HG03378 (cell line): ENCODE measurements around the gene AKR7A3.
"Not testable (repeated sequence)": the region's sequence is repeated elsewhere in the genome, so short reads cannot be mapped to it uniquely, and the experiment has no call there.

Experiments
- ATAC-seq: cut with Tn5 transposase; IDR thresholded peaks from one replicate; pipeline ENCODE4 v1.9.1; 2021; ENCODE audit warnings: mild to moderate bottlenecking, moderate library complexity; ENCODE audit not compliant: unreplicated experiment

The AKR7A3 gene

DNA sequence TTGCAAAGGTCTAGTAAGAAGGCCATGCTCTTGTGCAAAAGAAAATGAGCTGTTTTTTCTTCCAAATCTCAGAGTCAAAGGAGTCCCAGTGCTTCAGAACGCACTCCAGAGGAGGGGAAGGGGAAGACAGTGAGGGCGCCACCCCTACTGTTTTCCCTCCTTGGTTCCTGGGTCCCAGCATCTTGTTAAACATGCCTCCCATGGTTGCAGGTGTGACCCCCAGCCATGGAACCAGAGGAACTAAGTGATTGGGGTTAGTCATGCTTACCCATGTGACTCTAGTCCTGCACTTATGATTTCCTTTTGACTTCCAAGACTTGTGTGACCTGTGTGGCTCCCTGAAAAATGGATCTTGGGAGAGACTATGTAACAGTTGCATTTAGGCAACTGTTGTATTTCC lies 6.1 kb upstream of the AKR7A3 start:
- no peak for ATAC-seq

DNA sequence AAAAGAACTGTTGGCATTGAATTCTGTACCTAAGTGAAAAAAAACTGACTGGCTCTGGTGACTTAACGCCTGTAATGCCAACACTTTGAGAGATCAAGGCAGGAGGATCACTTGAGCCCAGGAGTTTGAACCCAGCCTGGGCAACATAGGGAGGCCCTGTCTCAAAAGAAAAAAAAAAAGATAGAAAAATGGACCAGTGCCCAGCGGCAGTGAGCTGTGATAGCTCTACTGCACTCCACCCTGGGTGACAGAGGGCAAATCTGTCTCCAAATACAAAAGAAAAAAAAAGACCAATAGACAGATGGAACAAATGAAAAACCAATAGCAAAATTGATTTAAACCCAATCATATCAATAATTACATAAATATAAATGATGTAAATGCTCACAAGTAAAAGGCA lies 674 bp upstream of the AKR7A3 start:
- ATAC-seq, result no peak

DNA sequence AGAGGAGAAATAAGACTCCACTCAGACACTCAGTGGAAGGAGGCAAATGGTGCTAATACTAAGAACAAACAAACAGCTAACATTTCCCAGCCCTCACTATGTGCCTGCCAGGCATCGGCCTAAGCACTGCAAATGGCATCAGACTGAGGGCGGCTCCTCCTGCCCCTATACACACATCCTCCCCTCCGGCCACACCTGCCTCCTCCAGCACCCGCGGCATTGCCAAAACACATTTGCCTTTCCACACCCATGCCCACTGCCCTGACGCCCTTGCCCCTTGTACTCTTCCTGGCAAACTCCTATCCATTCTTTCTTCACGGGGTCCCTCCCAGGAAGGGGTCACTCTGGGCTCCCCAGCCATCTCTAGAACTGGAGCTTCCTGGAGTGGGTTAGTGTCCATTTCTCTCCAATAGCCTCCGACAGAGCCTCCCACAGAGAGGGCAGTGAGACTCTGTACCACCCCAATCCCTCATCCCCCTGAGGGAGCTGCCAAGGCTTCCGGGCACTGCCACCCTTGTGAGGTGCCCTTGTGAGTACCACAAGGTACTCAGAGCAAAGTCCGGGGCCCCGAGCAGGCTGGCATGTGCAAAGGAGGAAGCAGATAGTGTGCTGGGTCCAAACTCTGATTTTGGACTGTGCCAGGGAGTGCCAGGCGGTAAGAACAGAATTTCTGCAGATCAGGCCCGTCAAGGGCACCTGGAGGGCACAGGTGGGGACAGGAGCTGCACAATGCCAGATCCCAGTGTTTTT lies 959 bp downstream of the AKR7A3 start:
- no peak for ATAC-seq

DNA sequence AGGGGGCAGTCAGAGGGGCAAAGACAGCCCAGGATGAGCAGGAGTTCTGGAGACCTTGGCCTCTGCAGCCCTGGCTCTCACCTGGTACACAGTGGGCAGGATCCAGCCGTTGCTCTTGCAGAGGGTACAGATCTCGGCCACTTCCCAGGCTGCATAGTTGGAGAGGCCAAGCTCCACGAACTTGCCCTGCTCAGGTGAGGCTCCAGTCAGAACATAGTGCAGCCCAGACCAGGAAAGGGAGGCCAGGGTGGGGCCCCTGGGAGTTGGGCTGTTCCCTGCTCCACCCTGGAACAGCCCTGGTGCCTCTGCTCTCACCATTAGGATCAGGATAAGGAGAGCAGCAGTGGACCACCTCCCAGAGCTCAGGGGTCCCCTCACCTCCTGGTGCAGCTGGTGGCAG lies 2.8 kb downstream of the AKR7A3 start:
- ATAC-seq, result not testable (repeated sequence)

DNA sequence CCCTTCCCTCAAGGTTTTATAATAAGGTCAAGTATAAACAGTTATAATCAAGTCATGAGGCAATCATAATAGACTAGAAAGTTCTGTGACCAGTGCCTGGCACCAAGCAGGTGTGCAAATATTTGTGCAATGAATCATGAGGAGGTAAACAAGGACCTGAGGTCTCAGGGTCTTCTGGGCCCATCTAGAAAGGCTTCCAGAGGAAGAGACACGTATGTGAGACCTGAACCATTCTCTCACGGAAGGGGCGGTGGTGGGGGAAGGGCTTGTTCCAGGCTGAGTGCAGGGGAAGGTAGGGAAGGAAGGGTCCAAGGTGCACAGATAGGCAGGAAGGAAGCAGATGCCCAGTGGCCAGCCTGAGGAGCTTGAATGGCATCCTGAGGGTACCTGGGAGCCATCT lies 3.2 kb downstream of the AKR7A3 start:
- not testable (repeated sequence) for ATAC-seq

DNA sequence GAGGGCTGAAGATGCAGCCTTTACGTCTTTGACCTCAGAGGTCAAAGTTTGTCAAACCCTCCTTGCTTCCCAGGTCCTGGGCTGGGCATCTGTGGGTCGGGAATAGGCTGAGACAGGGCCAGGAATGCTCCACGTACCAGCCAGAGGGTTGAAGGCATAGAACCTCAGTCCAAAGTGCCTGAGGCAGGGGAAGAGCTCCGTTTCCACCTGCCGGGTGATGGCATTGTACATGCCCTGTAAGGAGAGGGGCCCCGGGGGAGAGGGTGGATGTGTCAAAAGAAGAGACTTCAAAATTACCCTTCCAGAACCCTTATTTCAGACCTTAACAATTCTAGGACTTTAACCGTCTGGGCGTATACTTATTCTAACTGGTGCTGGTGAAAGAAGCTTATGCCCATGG lies 3.7 kb downstream of the AKR7A3 start:
- ATAC-seq, result no peak

DNA sequence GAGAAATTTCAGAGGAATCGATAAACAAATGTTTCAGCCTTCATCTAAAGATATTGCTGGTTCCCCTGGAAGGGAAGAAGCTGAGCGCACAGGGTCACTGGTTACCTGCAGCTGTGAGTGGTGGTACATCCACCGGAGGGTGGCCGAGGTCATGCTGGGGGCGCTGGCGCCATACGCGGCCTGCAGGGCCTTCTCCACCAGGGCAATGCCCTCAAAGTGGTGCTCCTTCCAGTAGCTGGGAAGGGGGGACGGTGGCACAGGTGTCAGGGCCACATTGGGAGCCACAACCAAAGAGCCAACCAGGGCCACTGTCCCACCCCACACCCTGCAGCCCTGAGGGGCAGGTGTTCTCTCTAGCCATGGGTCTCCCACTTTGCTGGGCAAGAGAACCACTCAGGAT lies 4.7 kb downstream of the AKR7A3 start:
- ATAC-seq, result no peak

DNA sequence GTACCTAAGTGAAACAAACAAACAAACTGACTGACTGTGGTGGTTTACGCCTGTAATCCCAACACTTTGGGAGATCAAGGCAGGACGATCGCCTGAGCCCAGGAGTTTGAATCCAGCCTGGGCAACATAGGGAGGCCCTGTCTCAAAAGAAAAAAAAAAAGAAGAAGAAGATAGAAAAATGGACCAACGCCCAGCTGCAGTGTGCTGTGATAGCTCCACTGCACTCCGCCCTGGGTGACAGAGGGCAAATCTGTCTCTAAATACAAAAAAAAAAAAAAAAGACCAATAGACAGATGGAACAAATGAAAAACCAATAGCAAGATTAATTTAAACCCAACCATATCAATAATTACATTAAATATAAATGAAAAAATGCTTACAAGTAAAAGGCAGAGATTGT lies 13.9 kb downstream of the AKR7A3 start:
- no peak for ATAC-seq

DNA sequence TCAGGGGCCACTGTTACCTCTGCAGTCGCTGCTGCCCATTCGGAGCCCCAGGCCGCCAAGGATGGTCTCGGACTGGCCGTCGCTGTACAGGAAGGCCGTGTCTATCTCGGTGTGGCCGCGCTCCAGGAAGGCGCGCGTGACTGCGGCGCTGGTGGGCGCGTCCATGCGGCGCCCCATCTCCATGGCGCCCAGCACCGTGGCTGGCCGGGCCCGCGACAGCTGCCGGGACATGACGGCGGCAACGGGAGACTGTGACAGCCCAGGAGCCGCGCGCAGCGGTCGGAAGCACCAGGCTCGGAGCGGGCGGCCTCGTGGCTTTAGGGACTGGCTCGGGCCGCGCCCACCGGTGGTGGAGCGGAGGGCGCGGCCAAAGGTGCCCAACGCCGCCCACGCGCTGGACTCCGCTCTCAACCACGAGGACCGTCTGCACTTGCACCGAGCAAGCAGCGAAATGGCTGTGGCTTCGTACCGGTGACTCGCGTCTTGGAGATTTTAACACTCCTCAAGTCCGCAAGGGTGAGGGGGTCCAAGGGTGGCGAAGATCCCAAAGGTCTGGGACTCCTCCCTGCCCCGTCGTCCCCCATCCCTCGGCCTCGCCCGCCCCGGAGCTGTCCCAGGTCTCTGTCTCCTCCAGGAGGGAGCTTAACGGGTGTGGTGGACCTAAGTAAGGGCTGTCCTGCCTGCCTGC lies 14.6 kb downstream of the AKR7A3 start:
- not testable (repeated sequence) for ATAC-seq

DNA sequence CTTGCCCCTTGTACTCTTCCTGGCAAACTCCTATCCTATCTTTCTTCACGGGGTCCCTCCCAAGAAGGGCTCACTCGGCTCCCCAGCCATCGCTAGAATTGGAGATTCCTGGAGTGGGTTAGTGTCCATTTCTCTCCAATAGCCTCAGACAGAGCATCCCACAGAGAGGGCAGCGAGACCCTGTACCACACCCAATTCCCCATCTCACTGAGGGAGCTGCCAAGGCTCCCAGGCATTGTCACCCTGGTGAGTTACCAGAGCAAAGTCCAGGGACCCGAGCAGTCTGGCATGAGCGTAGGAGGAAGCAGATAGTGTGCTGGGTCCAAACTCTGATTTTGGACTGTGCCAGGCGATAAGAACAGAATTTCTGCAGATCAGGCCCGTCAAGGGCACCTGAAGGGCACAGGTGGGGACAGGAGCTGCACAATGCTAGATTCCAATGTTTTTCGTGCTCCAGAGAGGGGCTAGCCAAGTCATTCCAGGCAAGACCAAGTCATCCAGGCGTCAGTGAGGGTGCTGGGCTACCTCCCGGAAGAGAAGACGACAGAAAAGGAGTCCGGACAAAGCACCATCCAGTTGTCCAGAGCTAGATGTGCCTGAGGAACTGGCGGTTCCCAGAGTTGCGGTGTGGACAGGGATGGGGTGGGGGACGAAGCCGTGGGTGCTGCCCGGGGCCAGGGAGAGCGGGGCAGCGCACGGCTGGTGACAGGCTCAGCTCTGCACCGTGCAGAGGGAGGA lies 15.3 kb downstream of the AKR7A3 start:
- no peak for ATAC-seq

DNA sequence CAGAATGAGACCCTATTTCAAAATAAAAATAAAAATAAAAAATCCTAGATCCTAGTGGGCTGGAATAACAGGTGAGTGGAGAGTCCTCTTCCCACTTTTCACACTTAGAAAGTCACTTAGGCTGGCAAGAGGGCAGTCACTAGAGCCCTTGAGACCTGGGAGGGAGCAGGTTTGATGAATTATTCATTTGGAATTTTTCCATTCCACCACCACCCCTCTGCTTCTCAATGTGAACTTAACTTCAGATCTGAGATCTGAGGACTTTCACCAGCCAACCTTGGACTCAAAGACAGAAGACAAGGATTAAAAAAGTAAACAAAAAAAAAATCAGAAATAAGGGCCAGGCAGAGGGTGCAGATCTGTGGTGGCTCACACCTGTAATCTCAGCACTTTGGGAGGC lies 16.5 kb downstream of the AKR7A3 start:
- no peak for ATAC-seq

DNA sequence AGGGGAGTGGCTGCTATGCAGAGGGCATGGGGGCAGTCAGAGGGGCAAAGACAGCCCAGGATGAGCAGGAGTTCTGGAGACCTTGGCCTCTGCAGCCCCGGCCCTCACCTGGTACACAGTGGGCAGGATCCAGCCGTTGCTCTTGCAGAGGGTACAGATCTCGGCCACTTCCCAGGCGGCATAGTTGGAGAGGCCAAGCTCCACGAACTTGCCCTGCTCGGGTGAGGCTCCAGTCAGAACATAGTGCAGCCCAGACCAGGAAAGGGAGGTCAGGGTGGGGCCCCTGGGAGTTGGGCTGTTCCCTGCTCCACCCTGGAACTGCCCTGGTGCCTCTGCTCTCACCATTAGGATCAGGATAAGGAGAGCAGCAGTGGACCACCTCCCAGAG lies 18.2 kb downstream of the AKR7A3 start:
- not testable (repeated sequence) for ATAC-seq

DNA sequence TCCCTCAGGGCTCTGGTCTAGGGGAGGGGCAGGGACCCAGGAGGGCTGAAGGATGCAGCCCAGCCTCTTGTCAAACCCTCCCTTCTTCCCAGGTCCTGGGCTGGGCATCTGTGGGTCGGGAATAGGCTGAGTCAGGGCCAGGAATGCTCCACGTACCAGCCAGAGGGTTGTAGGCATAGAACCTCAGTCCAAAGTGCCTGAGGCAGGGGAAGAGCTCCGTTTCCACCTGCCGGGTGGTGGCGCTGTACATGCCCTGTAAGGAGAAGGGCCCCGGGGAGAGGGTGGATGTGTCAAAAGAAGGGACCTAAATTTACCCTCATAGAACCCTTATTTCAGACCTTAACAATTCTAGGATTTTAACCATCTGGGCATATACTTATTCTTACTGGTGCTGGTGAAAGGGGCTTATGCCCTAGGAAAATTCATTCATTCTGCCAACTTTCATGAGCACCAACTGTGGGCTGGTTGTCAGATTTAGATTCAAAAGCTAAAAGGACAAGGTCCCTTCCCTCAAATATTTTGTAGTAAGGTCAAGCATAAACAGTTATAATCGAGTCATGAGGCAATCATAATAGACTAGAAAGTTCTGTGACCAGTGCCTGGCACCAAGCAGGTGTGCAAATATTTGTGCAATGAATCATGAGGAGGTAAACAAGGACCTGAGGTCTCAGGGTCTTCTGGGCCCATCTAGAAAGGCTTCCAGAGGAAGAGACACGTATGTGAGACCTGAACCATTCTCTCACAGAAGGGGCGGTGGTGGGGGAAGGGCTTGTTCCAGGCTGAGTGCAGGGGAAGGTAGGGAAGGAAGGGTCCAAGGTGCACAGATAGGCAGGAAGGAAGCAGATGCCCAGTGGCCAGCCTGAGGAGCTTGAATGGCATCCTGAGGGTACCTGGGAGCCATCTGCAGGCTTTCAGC lies 18.9 kb downstream of the AKR7A3 start:
- not testable (repeated sequence) for ATAC-seq

DNA sequence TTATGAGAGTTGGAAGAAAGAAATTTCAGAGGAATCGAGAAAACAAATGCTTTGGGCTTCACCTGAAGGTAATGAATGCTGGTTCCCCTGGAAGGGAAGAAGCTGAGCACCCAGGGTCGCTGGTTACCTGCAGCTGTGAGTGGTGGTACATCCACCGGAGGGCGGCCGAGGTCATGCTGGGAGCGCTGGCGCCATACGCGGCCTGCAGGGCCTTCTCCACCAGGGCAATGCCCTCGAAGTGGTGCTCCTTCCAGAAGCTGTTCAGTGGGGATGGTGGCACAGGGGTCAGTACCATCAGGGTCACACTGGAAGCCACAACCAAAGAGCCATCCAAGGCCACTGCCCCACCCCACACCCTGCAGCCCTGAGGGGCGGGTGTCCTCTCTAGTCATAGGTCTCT lies 20.1 kb downstream of the AKR7A3 start:
- no peak for ATAC-seq

DNA sequence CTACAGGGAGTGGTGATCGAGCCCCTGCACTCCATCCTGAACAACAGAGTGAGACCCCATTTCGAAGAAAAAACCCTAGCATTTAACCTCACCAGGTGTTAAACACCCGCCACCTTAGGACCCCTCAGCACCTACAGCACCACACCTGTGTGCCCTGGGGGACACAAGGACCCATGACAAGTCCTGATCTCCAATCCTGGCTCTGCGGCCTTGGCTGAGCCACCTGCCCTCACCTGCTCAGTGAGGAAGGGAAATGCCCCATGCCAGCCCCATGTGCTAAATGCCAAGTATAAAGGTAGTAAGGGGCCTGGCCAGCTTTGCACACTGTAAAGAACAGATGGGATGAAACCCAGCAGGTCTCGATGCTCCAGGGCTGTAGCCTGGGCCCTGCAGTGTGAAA lies 25.8 kb downstream of the AKR7A3 start:
- no peak for ATAC-seq

DNA sequence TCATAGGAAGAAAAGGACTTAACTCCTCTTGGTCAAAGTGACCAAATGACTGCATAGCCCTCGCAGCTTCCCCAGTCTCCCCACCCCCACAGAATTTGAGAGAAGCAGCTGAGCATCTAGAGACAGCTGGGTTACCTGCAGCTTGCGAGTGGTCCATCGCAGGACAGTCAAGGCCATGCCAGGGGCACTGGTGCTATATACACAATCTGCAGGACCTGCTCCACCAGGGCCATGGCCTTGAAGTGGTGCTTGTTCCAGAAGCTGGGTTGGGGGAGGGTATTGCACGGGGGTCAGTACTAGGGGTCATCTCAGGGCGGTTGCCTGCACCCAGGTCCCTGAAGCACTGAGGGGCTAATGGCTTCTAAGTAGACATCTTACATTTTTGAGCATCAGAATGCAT lies 26.5 kb downstream of the AKR7A3 start:
- no peak for ATAC-seq

DNA sequence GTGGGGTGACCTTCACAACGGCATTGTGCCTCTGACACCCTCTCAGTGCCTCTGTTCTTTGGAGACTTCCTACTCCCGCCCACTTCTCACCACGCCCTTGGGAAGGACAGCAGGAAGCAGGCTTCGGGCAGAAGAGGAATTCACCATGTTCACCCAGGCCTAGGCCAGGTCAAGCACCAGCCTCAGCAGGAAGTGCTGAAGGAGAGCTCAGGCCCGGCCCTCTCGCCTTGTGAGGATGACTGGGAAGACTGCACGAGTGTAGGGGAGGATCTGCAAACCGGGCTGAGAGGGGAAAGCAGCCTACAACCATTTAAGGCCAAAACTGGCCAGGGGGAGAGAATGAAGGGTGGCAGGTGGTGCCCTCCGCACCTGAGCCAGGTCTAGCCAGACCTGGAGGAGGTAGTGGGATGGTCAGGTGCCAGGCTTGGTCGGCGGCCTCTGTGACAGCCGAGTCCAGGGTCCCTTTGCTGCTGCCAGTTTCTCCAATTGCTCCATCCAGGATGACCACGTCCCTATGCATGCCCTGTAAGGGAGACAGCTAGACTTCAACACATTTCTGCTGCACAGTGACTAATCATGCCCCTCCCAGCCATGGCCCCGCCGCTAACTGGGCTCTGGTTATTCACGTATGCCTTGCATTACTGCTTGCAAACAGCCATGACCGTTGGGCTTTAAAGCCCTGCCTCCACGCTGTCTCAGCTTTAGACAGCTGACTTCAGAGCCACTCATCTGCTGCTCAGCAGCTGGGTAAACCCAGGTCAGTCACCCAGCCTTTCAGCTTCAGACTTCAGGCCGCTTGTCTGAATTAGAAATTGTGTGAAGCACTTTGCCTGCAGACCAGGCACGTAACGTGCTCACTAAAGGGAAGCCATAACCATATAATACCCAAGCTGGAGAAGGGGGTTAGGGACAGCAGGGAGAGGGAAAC lies 28.1 kb downstream of the AKR7A3 start:
- no peak for ATAC-seq

DNA sequence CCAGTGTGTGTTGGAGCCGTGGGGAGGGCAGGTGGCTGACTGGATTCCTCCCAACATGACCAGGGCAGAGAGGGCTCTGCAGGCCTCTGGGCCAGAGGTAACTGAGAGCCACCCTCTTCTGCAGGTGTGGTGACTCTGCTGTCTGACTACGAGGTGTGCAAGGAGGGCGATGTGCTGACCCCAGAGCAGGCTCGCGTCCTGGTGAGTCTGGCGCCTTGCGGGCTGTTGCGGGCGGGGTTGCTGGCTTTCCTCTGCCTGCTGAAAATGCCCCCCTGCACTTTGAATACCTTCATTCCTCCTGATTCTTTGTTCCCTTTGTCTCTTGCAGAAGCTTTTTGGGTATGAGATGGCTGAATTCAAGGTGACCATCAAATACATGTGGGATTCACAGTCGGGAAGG lies 30.2 kb downstream of the AKR7A3 start:
- no peak for ATAC-seq

DNA sequence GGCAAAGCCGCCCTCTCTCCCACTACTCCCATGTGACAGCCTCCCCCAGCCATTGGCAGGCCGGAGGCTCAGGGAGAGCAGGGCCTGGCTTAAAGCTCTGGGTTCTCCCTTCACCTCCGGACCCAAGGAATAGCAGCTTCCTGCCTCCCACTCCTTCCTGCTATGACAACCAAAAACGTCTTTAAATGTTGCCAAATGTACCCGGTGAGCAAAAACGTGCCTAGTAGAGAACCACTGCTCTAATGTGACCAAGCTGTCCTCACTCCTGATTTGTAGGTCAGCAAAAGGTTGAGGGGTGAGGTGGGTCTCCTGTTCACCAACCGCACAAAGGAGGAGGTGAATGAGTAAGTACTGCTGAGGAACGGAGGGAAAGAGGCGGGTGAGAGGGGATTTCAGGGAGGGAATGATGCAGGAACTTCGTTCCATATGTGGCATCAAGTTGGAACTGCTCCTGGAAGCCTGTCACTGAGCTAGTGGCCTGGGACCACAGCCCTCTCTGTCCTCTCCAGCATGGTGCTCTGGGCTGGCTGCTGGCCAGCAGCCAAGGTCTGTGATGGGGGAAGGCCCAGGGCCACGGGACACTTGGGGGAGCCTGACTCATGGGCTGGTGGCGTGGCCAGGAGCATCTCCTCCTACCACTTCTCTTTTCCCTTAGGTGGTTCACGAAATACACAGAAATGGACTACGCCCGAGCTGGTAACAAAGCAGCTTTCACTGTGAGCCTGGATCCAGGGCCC lies 31.2 kb downstream of the AKR7A3 start:
- no peak for ATAC-seq
